OCI-LY3 (cell line): ENCODE measurements around the gene TMEM200B.

Source experiments
- CTCF ChIP-seq: fragments of 200-600, 300-600 bp; sonication (generic); IDR thresholded peaks from 2 replicates; pipeline ENCODE4 v1.5.1; 2014; ENCODE audit warnings: antibody characterized with exemption, low read length, low read depth
- EZH2phosphoT487 ChIP-seq: fragments of 200-600 bp; shearing (Covaris generic); IDR thresholded peaks from 2 replicates; pipeline ENCODE4 v1.6.1; 2018; ENCODE audit warnings: antibody characterized with exemption, mixed run types, low read depth

DNA sequence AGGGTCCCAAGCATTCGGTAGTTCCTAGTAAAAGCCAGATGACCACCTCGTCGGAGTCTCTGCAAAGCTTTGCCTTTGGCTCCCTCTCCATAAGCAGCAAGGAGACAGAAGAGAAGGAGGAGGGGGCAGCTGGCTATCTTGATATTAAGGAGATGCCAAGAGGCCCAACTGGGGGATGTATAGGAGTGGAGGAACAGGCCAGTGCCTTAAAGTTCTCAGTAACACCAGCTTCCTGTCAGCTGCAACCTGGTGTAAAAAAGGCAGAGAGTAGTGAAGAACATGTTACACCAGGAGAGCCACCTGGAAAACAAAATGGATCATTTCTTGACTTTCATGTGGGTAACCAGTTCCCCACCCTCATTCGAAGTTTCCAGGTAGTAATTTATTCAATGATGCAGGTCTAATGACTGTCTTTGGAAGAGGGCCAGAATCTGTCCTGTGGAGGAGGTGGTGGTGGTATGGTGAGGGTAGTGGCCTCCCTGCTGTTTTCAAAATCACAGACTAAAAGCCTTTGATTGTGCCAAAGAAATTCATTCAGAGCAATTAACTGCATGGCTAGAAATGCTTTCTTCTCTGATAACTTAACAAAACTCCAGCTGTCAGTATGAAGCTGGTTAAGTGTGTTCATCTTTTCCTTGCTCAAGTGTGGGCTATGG is 27.3 kb downstream of the TMEM200B start:
- no peak for TF ChIP-seq CTCF
- TF ChIP-seq EZH2phosphoT487: no peak
